Activated CD8-positive, alpha-beta T cell treated with anti-CD3 and anti-CD28 coated beads for 36 hours (primary cell): ENCODE data around the gene SLC30A10. TPM values are rescaled to one million over a fixed set of nuclear protein-coding genes. Genes with fewer than 3 reads are reported as not detected.
"Not testable (repeated sequence)": the region's sequence is repeated elsewhere in the genome, so short reads cannot be mapped to it uniquely, and the experiment has no call there.

ENCODE experiments used
- ATAC-seq: fragments of 200-7000 bp; cut with Tn5 transposase; one replicate; pipeline ENCODE4 v1.10.0; 2021; ENCODE audit warnings: mild to moderate bottlenecking, moderate library complexity
- CTCF ChIA-PET: fragments of 350-600 bp; sonication (Branson Sonifier 250); formaldehyde crosslinking; loops from one replicate; lab custom pipeline; 2021; ENCODE audit warnings: antibody characterized with exemption; lab: Charles Lee
- POLR2A ChIA-PET: fragments of 350-600 bp; sonication (Branson Sonifier 250); formaldehyde crosslinking; loops from one replicate; lab custom pipeline; 2021; ENCODE audit warnings: antibody characterized with exemption; lab: Charles Lee
- DNase-seq: peaks from one replicate; pipeline ENCODE4 v3.0.0-alpha.2; 2020
- H3K27ac Mint-ChIP-seq: one replicate; pipeline ENCODE4 v1.8.0; 2021; ENCODE audit warnings: mild to moderate bottlenecking, mixed read lengths
- H3K27me3 Mint-ChIP-seq: one replicate; pipeline ENCODE4 v1.8.0; 2021; ENCODE audit warnings: mixed read lengths
- H3K36me3 Mint-ChIP-seq: one replicate; pipeline ENCODE4 v1.8.0; 2021; ENCODE audit warnings: low read depth, mixed read lengths
- H3K4me1 Mint-ChIP-seq: one replicate; pipeline ENCODE4 v1.8.0; 2021; ENCODE audit warnings: low read depth, mixed read lengths
- H3K4me3 Mint-ChIP-seq: one replicate; pipeline ENCODE4 v1.8.0; 2021; ENCODE audit warnings: mild to moderate bottlenecking, moderate library complexity, mixed read lengths
- H3K9me3 Mint-ChIP-seq: one replicate; pipeline ENCODE4 v1.8.0; 2021; ENCODE audit warnings: mixed read lengths
- intact Hi-C: fragments of 100-400 bp; cut with micrococcal nuclease; formaldehyde crosslinking; loops from one replicate; pipeline ENCODE4 v1.10.0; 2022
- total RNA-seq, 2 experiments: library from RNA; stranded (reverse); gene quantifications; one replicate each; pipeline ENCODE4 v1.2.3, GENCODE V29; 2021
- TF ChIP-seq, protein P1 (sequence below): fragments of 200-600 bp; IDR thresholded peaks from one replicate; pipeline ENCODE4 v1.8.0; 2022; ENCODE audit warnings: antibody characterized with exemption, mild to moderate bottlenecking

Gene SLC30A10
- total RNA-seq, 2 experiments from 2014 or later: not detected

DNA sequence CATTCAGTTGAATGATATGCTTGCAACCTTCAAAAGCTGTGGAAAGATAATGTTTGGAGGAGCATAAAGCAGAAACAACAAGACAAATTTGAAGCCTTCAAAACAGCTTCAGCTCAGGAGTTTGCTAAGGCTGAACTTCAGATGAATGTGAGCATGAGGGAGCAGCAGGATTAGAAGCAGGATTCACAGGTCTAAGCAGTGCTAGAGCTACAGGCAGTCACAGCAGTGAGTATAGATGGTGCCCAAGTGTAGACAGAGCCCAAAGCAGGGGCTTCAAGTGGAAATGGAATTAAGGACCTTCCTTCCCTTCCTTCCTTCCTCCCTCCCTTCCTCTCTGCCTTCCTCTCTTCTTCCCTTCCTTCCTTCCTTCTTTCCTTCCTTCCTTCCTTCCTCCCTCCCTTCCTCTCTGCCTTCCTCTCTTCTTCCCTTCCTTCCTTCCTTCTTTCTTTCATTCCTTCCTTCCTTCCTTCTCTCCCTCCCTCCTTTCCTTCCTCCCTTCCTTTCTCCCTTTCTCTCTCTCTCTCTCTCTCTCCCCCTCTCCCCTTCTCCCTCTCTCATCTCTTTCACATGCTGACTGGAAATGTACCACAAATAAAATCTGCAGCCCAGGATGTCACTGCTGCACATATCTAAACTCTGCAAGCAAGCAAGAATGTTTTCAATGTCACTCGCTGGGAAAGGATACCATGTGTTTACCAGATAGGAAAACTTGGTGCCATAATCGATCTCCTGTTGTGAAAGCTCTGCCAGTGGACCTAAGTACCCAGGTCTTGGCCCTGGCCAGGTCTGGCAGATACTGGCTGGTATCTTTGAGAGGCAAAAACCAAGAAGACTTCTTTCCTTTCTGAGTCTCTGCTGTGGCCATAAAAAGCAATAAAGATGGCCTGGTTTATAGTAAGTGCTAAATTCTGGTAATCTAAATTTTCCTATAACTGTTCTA is 13.1 kb upstream of the SLC30A10 start:
- Mint-ChIP-seq H3K4me1 (no peaks in the 10 kb centered on the region), H3K36me3 (no peaks in the 10 kb centered on the region)
- POLR2A ChIA-PET: no interaction called here

DNA sequence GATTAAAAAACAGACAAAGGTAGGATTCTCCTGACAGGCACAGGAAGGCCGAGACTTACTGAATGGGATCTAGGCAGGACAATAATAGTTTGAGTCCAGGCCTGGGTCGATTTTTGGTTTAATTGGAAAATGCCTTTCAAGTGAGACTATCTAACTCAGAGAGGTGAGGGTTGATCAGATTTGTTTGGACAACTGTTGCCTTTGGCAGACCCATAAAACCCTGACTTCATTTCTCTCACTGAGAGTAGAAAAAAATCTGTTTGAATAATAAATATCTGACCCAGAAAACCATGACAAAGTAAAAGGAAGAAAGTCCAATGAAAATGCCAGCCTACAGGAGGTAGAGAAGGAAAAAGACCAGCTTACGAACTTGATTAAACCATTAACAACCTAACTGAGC is 12.3 kb upstream of the SLC30A10 start:
- Mint-ChIP-seq H3K4me3 (no peak overlapping the region), H3K9me3 (no peaks in the 10 kb centered on the region), H3K27ac (no peak overlapping the region), H3K27me3 (peaks cover 24% of the 10 kb centered on the region), H3K4me1 (no peaks in the 10 kb centered on the region), H3K36me3 (no peaks in the 10 kb centered on the region)
- ChIA-PET CTCF (no interaction called here), POLR2A (no interaction called here)
- TF ChIP-seq, protein P1, sequence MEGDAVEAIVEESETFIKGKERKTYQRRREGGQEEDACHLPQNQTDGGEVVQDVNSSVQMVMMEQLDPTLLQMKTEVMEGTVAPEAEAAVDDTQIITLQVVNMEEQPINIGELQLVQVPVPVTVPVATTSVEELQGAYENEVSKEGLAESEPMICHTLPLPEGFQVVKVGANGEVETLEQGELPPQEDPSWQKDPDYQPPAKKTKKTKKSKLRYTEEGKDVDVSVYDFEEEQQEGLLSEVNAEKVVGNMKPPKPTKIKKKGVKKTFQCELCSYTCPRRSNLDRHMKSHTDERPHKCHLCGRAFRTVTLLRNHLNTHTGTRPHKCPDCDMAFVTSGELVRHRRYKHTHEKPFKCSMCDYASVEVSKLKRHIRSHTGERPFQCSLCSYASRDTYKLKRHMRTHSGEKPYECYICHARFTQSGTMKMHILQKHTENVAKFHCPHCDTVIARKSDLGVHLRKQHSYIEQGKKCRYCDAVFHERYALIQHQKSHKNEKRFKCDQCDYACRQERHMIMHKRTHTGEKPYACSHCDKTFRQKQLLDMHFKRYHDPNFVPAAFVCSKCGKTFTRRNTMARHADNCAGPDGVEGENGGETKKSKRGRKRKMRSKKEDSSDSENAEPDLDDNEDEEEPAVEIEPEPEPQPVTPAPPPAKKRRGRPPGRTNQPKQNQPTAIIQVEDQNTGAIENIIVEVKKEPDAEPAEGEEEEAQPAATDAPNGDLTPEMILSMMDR: no peak
- intact Hi-C loops: no loop called here
- ATAC-seq: no peak
- DNase-seq: no peak

More for the DNA sequence above, 13.1 kb upstream of the SLC30A10 start:
- Mint-ChIP-seq H3K27me3 (peaks cover 24% of the 10 kb centered on the region), H3K27ac (no peak overlapping the region), H3K9me3 (no peaks in the 10 kb centered on the region), H3K4me3 (no peak overlapping the region)
- ATAC-seq (no peak), DNase-seq (no peak)
- TF ChIP-seq, protein P1: no peak
- CTCF ChIA-PET: no interaction called here
- intact Hi-C loops: no loop called here

DNA sequence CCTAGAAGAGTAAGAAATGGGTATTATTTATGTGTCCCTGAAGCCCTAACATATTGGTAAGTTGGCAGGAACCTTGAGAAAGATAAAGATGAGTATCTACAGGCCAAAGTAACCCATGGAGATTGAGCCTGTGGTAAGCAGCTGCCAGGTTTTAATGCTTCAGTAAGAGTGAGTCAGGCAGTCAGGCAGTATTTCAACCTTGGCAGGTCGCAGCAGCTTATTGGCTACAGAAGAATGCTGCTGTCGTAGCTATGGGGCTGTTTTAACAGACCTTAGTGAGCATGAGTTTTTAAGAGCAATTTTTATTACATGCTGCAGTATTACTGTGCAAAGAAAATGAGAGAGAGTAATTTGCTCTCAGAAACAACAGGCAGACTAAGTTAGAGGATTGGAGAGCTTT is 10.3 kb upstream of the SLC30A10 start:
- H3K4me3 Mint-ChIP-seq: no peak overlapping the region
- ATAC-seq: no peak
- TF ChIP-seq, protein P1: no peak
- no peaks in the 10 kb centered on the region for H3K9me3 Mint-ChIP-seq
- CTCF ChIA-PET: no interaction called here
- no peaks in the 10 kb centered on the region for H3K36me3 Mint-ChIP-seq
- H3K27ac Mint-ChIP-seq: no peak overlapping the region
- DNase-seq: no peak
- intact Hi-C loops: no loop called here
- H3K27me3 Mint-ChIP-seq: peaks cover 22% of the 10 kb centered on the region
- H3K4me1 Mint-ChIP-seq: no peaks in the 10 kb centered on the region
- POLR2A ChIA-PET: no interaction called here

DNA sequence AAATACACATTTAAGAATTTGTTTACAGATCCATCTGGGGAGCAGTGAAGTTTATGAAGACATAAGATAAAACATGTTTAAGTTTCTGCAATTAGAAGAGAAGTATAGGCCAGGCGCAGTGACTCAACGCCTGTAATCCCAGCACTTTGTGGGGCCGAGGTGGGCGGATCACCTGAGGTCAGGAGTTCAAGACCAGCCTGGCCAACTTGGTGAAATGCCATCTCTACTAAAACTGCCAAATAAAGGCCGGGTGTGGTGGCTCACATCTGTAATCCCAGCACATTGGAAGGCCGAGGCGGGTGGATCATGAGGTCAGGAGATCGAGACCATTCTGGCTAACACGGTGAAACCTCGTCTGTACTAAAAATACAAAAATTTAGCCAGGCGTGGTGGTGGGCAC is 5.4 kb upstream of the SLC30A10 start:
- H3K4me3 Mint-ChIP-seq, H3K4me1 Mint-ChIP-seq, H3K27ac Mint-ChIP-seq, POLR2A ChIA-PET, intact Hi-C loops, H3K36me3 Mint-ChIP-seq, DNase-seq, H3K9me3 Mint-ChIP-seq, ATAC-seq, CTCF ChIA-PET: not testable (repeated sequence)
- H3K27me3 Mint-ChIP-seq: peaks cover 13% of the 10 kb centered on the region

DNA sequence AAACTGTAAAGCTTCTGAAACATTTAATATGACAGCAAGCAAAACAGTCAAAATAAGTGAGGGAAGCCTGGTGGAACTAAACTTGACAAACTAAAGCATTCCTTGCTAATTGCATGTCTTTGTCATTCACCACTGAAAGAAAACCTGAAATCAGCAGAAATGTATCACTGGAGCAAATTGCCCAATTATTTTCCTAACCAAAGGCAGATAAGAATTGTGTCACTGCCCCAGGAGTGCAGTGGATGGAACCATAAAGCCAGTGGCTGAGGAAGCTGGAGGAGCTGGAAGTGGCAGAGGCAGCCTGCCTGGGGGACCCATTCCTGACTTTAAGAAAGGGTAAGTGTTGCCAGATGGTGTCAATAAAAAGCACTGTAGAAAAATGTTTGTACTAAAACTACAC is 2.7 kb upstream of the SLC30A10 start:
- CTCF ChIA-PET: no interaction called here
- no peaks in the 10 kb centered on the region for H3K9me3 Mint-ChIP-seq
- H3K27ac Mint-ChIP-seq: no peak overlapping the region
- POLR2A ChIA-PET: no interaction called here
- intact Hi-C loops: no loop called here
- DNase-seq: no peak
- H3K27me3 Mint-ChIP-seq: peaks cover 31% of the 10 kb centered on the region
- H3K4me3 Mint-ChIP-seq: no peak overlapping the region
- H3K4me1 Mint-ChIP-seq: peaks cover 9% of the 10 kb centered on the region
- no peaks in the 10 kb centered on the region for H3K36me3 Mint-ChIP-seq
- ATAC-seq: no peak
- TF ChIP-seq, protein P1: no peak
